H9 (cell line): ENCODE results near the gene CYP27B1. TPM values are rescaled to one million over a fixed set of nuclear protein-coding genes. Genes with fewer than 3 reads are reported as not detected.

Experiments
- DNase-seq: peaks from one replicate; pipeline ENCODE4 v3.0.0-alpha.2; 2017
- H2AFZ ChIP-seq: one replicate; pipeline ENCODE4 v1.6.1; 2013; ENCODE audit warnings: mild to moderate bottlenecking, low read length, control low read depth, moderate library complexity
- H2AK5ac ChIP-seq: 2 replicates; pipeline ENCODE4 v1.6.1; 2013; ENCODE audit warnings: low read length, control low read depth, mixed read lengths; ENCODE audit not compliant: insufficient read length
- H2BK120ac ChIP-seq: one replicate; pipeline ENCODE4 v1.6.1; 2013; ENCODE audit warnings: low read depth, mild to moderate bottlenecking, low read length, control low read depth, inconsistent platforms; ENCODE audit not compliant: poor library complexity, severe bottlenecking
- H2BK12ac ChIP-seq: 2 replicates; pipeline ENCODE4 v1.6.1; 2013; ENCODE audit warnings: low read length, control low read depth, mixed read lengths, low read depth; ENCODE audit not compliant: insufficient read length
- H2BK15ac ChIP-seq: 2 replicates; pipeline ENCODE4 v1.6.1; 2013; ENCODE audit warnings: low read depth, low read length, control low read depth
- H2BK20ac ChIP-seq: one replicate; pipeline ENCODE4 v1.6.1; 2013; ENCODE audit warnings: low read depth, mild to moderate bottlenecking, low read length, control low read depth, inconsistent platforms; ENCODE audit not compliant: poor library complexity, severe bottlenecking
- H2BK5ac ChIP-seq: 2 replicates; pipeline ENCODE4 v1.6.1; 2013; ENCODE audit warnings: low read length, control low read depth, mixed read lengths; ENCODE audit not compliant: insufficient read length
- H3K14ac ChIP-seq: 2 replicates; pipeline ENCODE4 v1.6.1; 2013; ENCODE audit warnings: low read length, control low read depth; ENCODE audit not compliant: insufficient read depth
- H3K18ac ChIP-seq: 2 replicates; pipeline ENCODE4 v1.6.1; 2013; ENCODE audit warnings: low read depth, mild to moderate bottlenecking, mixed read lengths, low read length, control low read depth; ENCODE audit not compliant: insufficient read length
- H3K23ac ChIP-seq: 2 replicates; pipeline ENCODE4 v1.6.1; 2013; ENCODE audit warnings: low read length, control low read depth, mixed read lengths, low read depth; ENCODE audit not compliant: insufficient read length
- H3K23me2 ChIP-seq: 2 replicates; pipeline ENCODE4 v1.6.1; 2013; ENCODE audit warnings: low read depth, mild to moderate bottlenecking, mixed read lengths, low read length, control low read depth; ENCODE audit not compliant: insufficient read length, poor library complexity, severe bottlenecking
- H3K27ac ChIP-seq: 2 replicates; pipeline ENCODE4 v1.5.1; 2013; ENCODE audit warnings: low read length, control low read depth, mixed read lengths, low read depth; ENCODE audit not compliant: insufficient read length
- H3K27me3 ChIP-seq: 2 replicates; pipeline ENCODE4 v1.6.1; 2013; ENCODE audit warnings: low read length, control low read depth, inconsistent platforms; ENCODE audit not compliant: insufficient read depth
- H3K4ac ChIP-seq: 2 replicates; pipeline ENCODE4 v1.6.1; 2013; ENCODE audit warnings: low read depth, mild to moderate bottlenecking, control low read depth, inconsistent platforms, low read length, moderate library complexity
- H3K4me1 ChIP-seq: 2 replicates; pipeline ENCODE4 v1.6.1; 2013; ENCODE audit warnings: low read length, control low read depth, inconsistent platforms; ENCODE audit not compliant: insufficient read depth
- H3K4me2 ChIP-seq: 2 replicates; pipeline ENCODE4 v1.6.1; 2013; ENCODE audit warnings: low read length, control low read depth, mixed read lengths; ENCODE audit not compliant: insufficient read length, insufficient read depth
- H3K56ac ChIP-seq: 2 replicates; pipeline ENCODE4 v1.6.1; 2013; ENCODE audit warnings: low read depth, mild to moderate bottlenecking, mixed read lengths, low read length, control low read depth; ENCODE audit not compliant: insufficient read length
- H3K79me1 ChIP-seq: 2 replicates; pipeline ENCODE4 v1.6.1; 2013; ENCODE audit warnings: low read depth, mild to moderate bottlenecking, moderate library complexity, low read length, control low read depth, inconsistent platforms; ENCODE audit not compliant: insufficient read depth, poor library complexity, severe bottlenecking
- H3K79me2 ChIP-seq: 2 replicates; pipeline ENCODE4 v1.6.1; 2013; ENCODE audit warnings: low read length, control low read depth, inconsistent platforms; ENCODE audit not compliant: insufficient read depth
- H3K9ac ChIP-seq: 2 replicates; pipeline ENCODE4 v1.6.1; 2013; ENCODE audit warnings: low read length, control low read depth, mixed read lengths; ENCODE audit not compliant: insufficient read length; ENCODE audit errors: extremely low read depth
- H3K9me3 ChIP-seq: one replicate; pipeline ENCODE4 v1.6.1; 2013; ENCODE audit warnings: low read depth, low read length, inconsistent platforms; ENCODE audit not compliant: control insufficient read depth
- H3T11ph ChIP-seq: one replicate; pipeline ENCODE4 v1.6.1; 2013; ENCODE audit warnings: mild to moderate bottlenecking, low read length, control low read depth, inconsistent platforms
- H4K20me1 ChIP-seq: one replicate; pipeline ENCODE4 v1.6.1; 2013; ENCODE audit not compliant: control insufficient read depth, insufficient read length, insufficient read depth
- H4K5ac ChIP-seq: 2 replicates; pipeline ENCODE4 v1.6.1; 2013; ENCODE audit warnings: low read depth, mild to moderate bottlenecking, mixed read lengths, low read length, control low read depth; ENCODE audit not compliant: insufficient read length
- H4K8ac ChIP-seq: replicated peaks from 2 replicates; pipeline ENCODE4 v1.6.1; 2013; ENCODE audit warnings: low read length, control low read depth, mixed read lengths, low read depth; ENCODE audit not compliant: insufficient read length
- H4K91ac ChIP-seq: 2 replicates; pipeline ENCODE4 v1.6.1; 2013; ENCODE audit warnings: low read depth, mild to moderate bottlenecking, moderate library complexity, mixed read lengths, low read length, control low read depth; ENCODE audit not compliant: insufficient read length
- H3K27ac Mint-ChIP-seq, 3 experiments: 2 replicates in 2 of 3; 3 replicates in 1 of 3; pipeline ENCODE4 v1.8.0; 2020 to 2021; ENCODE audit warnings: mixed read lengths in 3 of 3, mild to moderate bottlenecking in 1 of 3, moderate library complexity in 1 of 3
- H3K27me3 Mint-ChIP-seq: 2 replicates; pipeline ENCODE4 v1.8.0; 2021; ENCODE audit warnings: low read depth, mild to moderate bottlenecking, moderate library complexity, mixed read lengths
- H3K36me3 Mint-ChIP-seq, 3 experiments: 2 replicates in 2 of 3; 3 replicates in 1 of 3; pipeline ENCODE4 v1.8.0; 2020 to 2021; ENCODE audit warnings: low read depth in 3 of 3, mixed read lengths in 3 of 3; ENCODE audit not compliant: insufficient read depth in 1 of 3
- H3K4me1 Mint-ChIP-seq, 2 experiments: 2 replicates each; pipeline ENCODE4 v1.8.0; 2020; ENCODE audit warnings: mixed read lengths in 2 of 2
- H3K4me3 Mint-ChIP-seq, 2 experiments: 2 replicates in 1 of 2; 3 replicates in 1 of 2; pipeline ENCODE4 v1.8.0; 2020 to 2021; ENCODE audit warnings: mild to moderate bottlenecking in 2 of 2, mixed read lengths in 2 of 2, moderate library complexity in 1 of 2
- H3K9me3 Mint-ChIP-seq, 2 experiments: 2 replicates in 1 of 2; 3 replicates in 1 of 2; pipeline ENCODE4 v1.8.0; 2020; ENCODE audit warnings: mild to moderate bottlenecking in 2 of 2, mixed read lengths in 2 of 2, moderate library complexity in 1 of 2
- CTCF ChIP-seq: fragments of 200-600 bp; sonication (generic); conservative IDR thresholded peaks from 3 replicates; pipeline ENCODE4 v1.8.0; 2021; ENCODE audit warnings: antibody characterized with exemption, mild to moderate bottlenecking
- WGBS: extraction: QIAGEN DNeasy Blood & Tissue Kit; methylation state at CpG from one replicate; pipeline ENCODE4 v1.1.7; 2013; ENCODE audit warnings: missing lambda C conversion rate, low lambda C conversion rate, mixed read lengths; ENCODE audit not compliant: insufficient read length; ENCODE audit errors: extremely low coverage; 5-methylcytosine and 5-hydroxymethylcytosine counted together
- total RNA-seq: library from RNA; stranded (reverse); gene quantifications from 2 replicates; pipeline ENCODE4 v1.2.1, GENCODE V29; 2021

The CYP27B1 gene
- total RNA-seq, 1 experiment from 2014 or later: 6.1 TPM

- Histone ChIP-seq H4K8ac (no peak overlapping the region), H2BK15ac (no peak overlapping the region), H2BK5ac (no peak overlapping the region), H4K91ac (no peak overlapping the region), H4K20me1 (no peaks in the 10 kb centered on the region), H2BK12ac (no peak overlapping the region), H3K18ac (no peak overlapping the region), H4K5ac (no peak overlapping the region), H3K27me3 (peaks cover 42% of the 10 kb centered on the region), H3K79me2 (no peaks in the 10 kb centered on the region), H3K4me2 (no peak overlapping the region), H3K9ac (no peak overlapping the region), H2AFZ (no peak overlapping the region), H3K27ac (no peak overlapping the region), H3K4me1 (peaks cover 2% of the 10 kb centered on the region; the same call in 1 of the 2 replicates), H3K23me2 (peaks cover 13% of the 10 kb centered on the region), H2BK20ac (no peak overlapping the region), H3K9me3 (no peaks in the 10 kb centered on the region), H3T11ph (no peak overlapping the region), H3K23ac (no peak overlapping the region), H2BK120ac (no peak overlapping the region), H3K79me1 (no peaks in the 10 kb centered on the region), H3K4ac (no peak overlapping the region), H3K56ac (no peak overlapping the region), H3K14ac (no peak overlapping the region), H2AK5ac (no peak overlapping the region)
- peaks cover 0 to 10% (median 4%) of the 10 kb centered on the region in 3 experiments; a peak in 6 of 7 replicates for H3K36me3 Mint-ChIP-seq
- no CpG with 5 or more reads among the region's 1 CpG for WGBS
- H3K27ac Mint-ChIP-seq: peak overlapping the region in 1 of 3 experiments; percentile 12; a peak in 1 of 7 replicates
- H3K9me3 Mint-ChIP-seq: no peaks in the 10 kb centered on the region; a peak in 1 of 5 replicates
- peaks cover 66% of the 10 kb centered on the region for H3K27me3 Mint-ChIP-seq
- peaks cover 29 to 30% of the 10 kb centered on the region in 2 experiments for H3K4me1 Mint-ChIP-seq
- 0 out of 5 replicates have a peak overlapping the region, but pooled peaks of 1 of the 2 experiments have one; percentile 13 for H3K4me3 Mint-ChIP-seq
- no peak for TF ChIP-seq CTCF
- DNase-seq: no peak
Measured at GRCh38 chr12:57741413-57741789, 25.5 kb downstream of the CYP27B1 start.
